Measurements from ENCODE around the gene RFLNA.
"Not testable (repeated sequence)": the region's sequence is repeated elsewhere in the genome, so short reads cannot be mapped to it uniquely, and the experiment has no call there.

The RFLNA gene

GRCh38 chr12:124321556-124322270 lies 26.8 kb downstream of the RFLNA start:
- no peak for DNase-seq

GRCh38 chr12:124322271-124322998 lies 27.5 kb downstream of the RFLNA start:
- no peak for DNase-seq

GRCh38 chr12:124322999-124323328 lies 28.1 kb downstream of the RFLNA start:
- DNase-seq, result not testable (repeated sequence)

- no peak for DNase-seq
Observed at GRCh38 chr12:124323771-124324530, 29.1 kb downstream of the RFLNA start.

- no peak for DNase-seq
Observed at GRCh38 chr12:124324803-124325705, 30.2 kb downstream of the RFLNA start.

- DNase-seq, result no peak
Observed at GRCh38 chr12:124326104-124326503, 31.2 kb downstream of the RFLNA start.

- no peak for DNase-seq
Observed at GRCh38 chr12:124326871-124327270, 32.0 kb downstream of the RFLNA start.

GRCh38 chr12:124327362-124328043 lies 32.6 kb downstream of the RFLNA start:
- no peak for DNase-seq

- no peak for DNase-seq
Observed at GRCh38 chr12:124328116-124328515, 33.2 kb downstream of the RFLNA start.

- no peak for DNase-seq
Observed at GRCh38 chr12:124328636-124329035, 33.7 kb downstream of the RFLNA start.

GRCh38 chr12:124332058-124332672 lies 37.3 kb downstream of the RFLNA start:
- DNase-seq, result no peak

GRCh38 chr12:124332900-124333299 lies 38.0 kb downstream of the RFLNA start:
- no peak for DNase-seq

- DNase-seq, result no peak
Observed at GRCh38 chr12:124333724-124334123, 38.8 kb downstream of the RFLNA start.

GRCh38 chr12:124334266-124334665 lies 39.4 kb downstream of the RFLNA start:
- DNase-seq, result no peak

GRCh38 chr12:124334976-124335375 lies 40.1 kb downstream of the RFLNA start:
- no peak for DNase-seq

GRCh38 chr12:124335426-124336183 lies 40.7 kb downstream of the RFLNA start:
- no peak for DNase-seq

- DNase-seq, result no peak
Observed at GRCh38 chr12:124336184-124336437, 41.2 kb downstream of the RFLNA start.

- DNase-seq, result no peak
Observed at GRCh38 chr12:124336742-124337520, 42.0 kb downstream of the RFLNA start.

GRCh38 chr12:124337622-124338021 lies 42.7 kb downstream of the RFLNA start:
- DNase-seq, result no peak

GRCh38 chr12:124338448-124338847 lies 43.6 kb downstream of the RFLNA start:
- no peak for DNase-seq
